Lower lobe of right lung (tissue), 2 donors: Measurements from ENCODE around the gene CACNA1A. TPM values are rescaled to one million over a fixed set of nuclear protein-coding genes. Genes with fewer than 3 reads are reported as not detected.
"Not testable (repeated sequence)": the region's sequence is repeated elsewhere in the genome, so short reads cannot be mapped to it uniquely, and the experiment has no call there.

Experiments
- ATAC-seq, 2 donors: fragments of 200-7000 bp; cut with Tn5 transposase; one replicate each; pipeline ENCODE4 v1.9.1; 2020 to 2022; ENCODE audit warnings: mild to moderate bottlenecking in 2 of 2, moderate library complexity in 2 of 2
- DNase-seq: peaks from one replicate; pipeline ENCODE4 v3.0.0-alpha.2; 2020
- H3K27ac ChIP-seq: fragments of 200-600 bp; one replicate; pipeline ENCODE4 v1.8.0; 2022
- H3K27me3 ChIP-seq: fragments of 200-600 bp; one replicate; pipeline ENCODE4 v1.8.0; 2022; ENCODE audit warnings: low read depth
- H3K36me3 ChIP-seq: fragments of 200-600 bp; one replicate; pipeline ENCODE4 v1.8.0; 2022; ENCODE audit warnings: mild to moderate bottlenecking
- H3K4me1 ChIP-seq: fragments of 200-600 bp; one replicate; pipeline ENCODE4 v1.8.0; 2022
- H3K4me3 ChIP-seq: fragments of 200-600 bp; one replicate; pipeline ENCODE4 v1.8.0; 2022; ENCODE audit warnings: mild to moderate bottlenecking
- H3K9me3 ChIP-seq: fragments of 200-600 bp; one replicate; pipeline ENCODE4 v1.8.0; 2022
- intact Hi-C: fragments of 100-400 bp; cut with DNase I; formaldehyde crosslinking; loops from one replicate; pipeline ENCODE4 v1.11.0; 2022
- total RNA-seq: library from RNA; stranded (reverse); fragmentation: NEBNext Ultra II Directional; extraction: Animal tissue kit (Norgen Biotek cat#: 25700); gene quantifications from one replicate; pipeline ENCODE4 v1.2.1, GENCODE V29; 2021
- TF ChIP-seq, protein P1 (sequence below): fragments of 200-600 bp; IDR thresholded peaks from one replicate; pipeline ENCODE4 v1.8.0; 2022; ENCODE audit warnings: antibody characterized with exemption, mild to moderate bottlenecking
- donor health status: DM: no; HTN: yes; CAD: no; lungs with severe emphysema.

The CACNA1A gene
- total RNA-seq, 1 donor from 2014 or later: 0.71 TPM

DNA sequence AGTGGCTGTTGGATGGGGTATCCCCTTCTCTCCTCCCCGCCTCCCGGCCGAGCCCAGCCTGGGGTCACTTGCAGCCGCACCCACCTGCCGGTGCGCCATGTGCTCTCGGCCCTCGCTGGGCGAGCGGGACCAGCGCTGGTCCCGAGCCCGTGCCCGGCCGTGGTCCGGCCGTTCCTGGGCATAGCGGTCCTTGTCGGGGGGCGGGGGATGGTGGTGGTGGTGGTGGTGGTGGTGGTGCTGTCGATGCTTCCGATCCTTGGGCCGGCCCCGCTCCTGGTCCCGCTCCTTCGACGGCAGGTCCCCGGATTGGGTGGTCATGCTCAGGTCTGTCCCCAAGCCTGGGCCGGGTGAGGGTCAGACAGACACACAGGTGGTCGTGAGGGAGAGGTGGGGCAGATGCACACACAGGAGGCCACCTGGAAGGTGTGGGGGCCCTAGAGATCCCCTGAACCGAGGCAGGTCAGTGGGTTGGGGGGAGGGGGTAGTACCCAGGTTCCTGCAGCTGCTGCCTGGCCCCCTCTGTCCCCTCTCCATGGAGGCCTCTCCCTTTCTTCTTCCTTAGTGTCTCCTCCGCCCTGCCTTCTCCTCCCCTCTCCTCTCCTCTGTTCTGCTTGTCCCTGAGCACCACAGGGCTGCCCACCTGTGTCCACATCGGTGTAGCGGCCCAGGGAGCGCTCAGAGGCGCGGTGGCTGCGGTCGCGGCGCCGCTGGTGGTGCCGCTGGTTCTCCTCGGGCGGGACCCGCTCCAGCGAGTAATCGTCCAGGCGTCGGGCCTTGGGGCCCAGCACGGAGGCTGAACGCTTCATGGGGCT, 297.4 kb downstream of the CACNA1A start:
- no peaks in the 10 kb centered on the region for H3K9me3 ChIP-seq
- peaks cover 4% of the 10 kb centered on the region for H3K4me1 ChIP-seq
- DNase-seq: no peak
- intact Hi-C loops: no loop called here
- H3K36me3 ChIP-seq: no peaks in the 10 kb centered on the region
- peak overlapping the region; percentile 56 for H3K4me3 ChIP-seq
- H3K27me3 ChIP-seq: no peaks in the 10 kb centered on the region
- TF ChIP-seq, protein P1, sequence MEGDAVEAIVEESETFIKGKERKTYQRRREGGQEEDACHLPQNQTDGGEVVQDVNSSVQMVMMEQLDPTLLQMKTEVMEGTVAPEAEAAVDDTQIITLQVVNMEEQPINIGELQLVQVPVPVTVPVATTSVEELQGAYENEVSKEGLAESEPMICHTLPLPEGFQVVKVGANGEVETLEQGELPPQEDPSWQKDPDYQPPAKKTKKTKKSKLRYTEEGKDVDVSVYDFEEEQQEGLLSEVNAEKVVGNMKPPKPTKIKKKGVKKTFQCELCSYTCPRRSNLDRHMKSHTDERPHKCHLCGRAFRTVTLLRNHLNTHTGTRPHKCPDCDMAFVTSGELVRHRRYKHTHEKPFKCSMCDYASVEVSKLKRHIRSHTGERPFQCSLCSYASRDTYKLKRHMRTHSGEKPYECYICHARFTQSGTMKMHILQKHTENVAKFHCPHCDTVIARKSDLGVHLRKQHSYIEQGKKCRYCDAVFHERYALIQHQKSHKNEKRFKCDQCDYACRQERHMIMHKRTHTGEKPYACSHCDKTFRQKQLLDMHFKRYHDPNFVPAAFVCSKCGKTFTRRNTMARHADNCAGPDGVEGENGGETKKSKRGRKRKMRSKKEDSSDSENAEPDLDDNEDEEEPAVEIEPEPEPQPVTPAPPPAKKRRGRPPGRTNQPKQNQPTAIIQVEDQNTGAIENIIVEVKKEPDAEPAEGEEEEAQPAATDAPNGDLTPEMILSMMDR: no peak
- ATAC-seq: peak; percentile 3 to 9
- H3K27ac ChIP-seq: peak overlapping the region; percentile 83

GRCh38 chr19:13207846-13208671, 298.2 kb downstream of the CACNA1A start:
- TF ChIP-seq, protein P1: no peak
- Histone ChIP-seq H3K27ac (peak overlapping the region; percentile 83), H3K4me3 (peak overlapping the region; percentile 56), H3K9me3 (no peaks in the 10 kb centered on the region), H3K36me3 (no peaks in the 10 kb centered on the region), H3K27me3 (no peaks in the 10 kb centered on the region), H3K4me1 (peaks cover 4% of the 10 kb centered on the region)
- intact Hi-C loops: no loop called here
- DNase-seq (peak; percentile 74), ATAC-seq (peak; percentile 42 to 43)

- ATAC-seq: peak in 1 of 2 donors; percentile 8
- Histone ChIP-seq H3K4me1 (peaks cover 4% of the 10 kb centered on the region), H3K27ac (peak overlapping the region; percentile 81), H3K9me3 (no peaks in the 10 kb centered on the region), H3K36me3 (no peaks in the 10 kb centered on the region), H3K27me3 (no peaks in the 10 kb centered on the region), H3K4me3 (peak overlapping the region; percentile 56)
- intact Hi-C loops: no loop called here
- TF ChIP-seq, protein P1: no peak
- DNase-seq: no peak
Observed at GRCh38 chr19:13207237-13207845, 298.9 kb downstream of the CACNA1A start.

- intact Hi-C loops: no loop called here
- H3K4me3 ChIP-seq: no peak overlapping the region
- H3K4me1 ChIP-seq: peaks cover 4% of the 10 kb centered on the region
- H3K27ac ChIP-seq: no peak overlapping the region
- no peaks in the 10 kb centered on the region for H3K36me3 ChIP-seq
- TF ChIP-seq, protein P1: no peak
- no peak for ATAC-seq
- DNase-seq: no peak
- H3K9me3 ChIP-seq: no peaks in the 10 kb centered on the region
- no peaks in the 10 kb centered on the region for H3K27me3 ChIP-seq
Observed at GRCh38 chr19:13206587-13206986, 299.7 kb downstream of the CACNA1A start.

GRCh38 chr19:13202112-13202511, 304.2 kb downstream of the CACNA1A start:
- H3K9me3 ChIP-seq, H3K4me3 ChIP-seq, H3K27ac ChIP-seq, H3K27me3 ChIP-seq, intact Hi-C loops, DNase-seq, H3K4me1 ChIP-seq, ATAC-seq, H3K36me3 ChIP-seq: not testable (repeated sequence)
